Measurements from ENCODE around the gene M6PR.
"Not testable (repeated sequence)": the region's sequence is repeated elsewhere in the genome, so short reads cannot be mapped to it uniquely, and the experiment has no call there.

Gene M6PR

DNA sequence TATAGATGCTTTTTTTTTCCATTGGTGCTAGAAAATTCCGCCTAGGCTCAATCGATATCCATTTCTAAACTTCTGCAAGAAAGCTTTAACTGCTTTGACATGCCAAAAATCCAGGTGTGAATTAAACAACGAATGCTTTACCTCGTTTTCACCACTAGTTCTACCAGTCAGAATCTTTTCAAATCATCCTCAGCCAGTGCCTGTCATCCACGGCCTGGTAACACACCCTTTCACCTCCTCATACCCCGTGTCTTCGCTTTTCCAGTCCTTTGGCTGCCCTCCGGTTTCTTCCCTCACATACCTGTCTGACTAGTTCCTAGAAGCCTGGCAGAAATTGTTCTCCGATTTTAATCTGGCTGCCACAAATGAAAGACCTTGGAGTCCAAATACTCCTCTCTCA is 36.5 kb downstream of the M6PR start:
- peak; percentile 15 for DNase-seq (ENCODE audit: low spot score)

DNA sequence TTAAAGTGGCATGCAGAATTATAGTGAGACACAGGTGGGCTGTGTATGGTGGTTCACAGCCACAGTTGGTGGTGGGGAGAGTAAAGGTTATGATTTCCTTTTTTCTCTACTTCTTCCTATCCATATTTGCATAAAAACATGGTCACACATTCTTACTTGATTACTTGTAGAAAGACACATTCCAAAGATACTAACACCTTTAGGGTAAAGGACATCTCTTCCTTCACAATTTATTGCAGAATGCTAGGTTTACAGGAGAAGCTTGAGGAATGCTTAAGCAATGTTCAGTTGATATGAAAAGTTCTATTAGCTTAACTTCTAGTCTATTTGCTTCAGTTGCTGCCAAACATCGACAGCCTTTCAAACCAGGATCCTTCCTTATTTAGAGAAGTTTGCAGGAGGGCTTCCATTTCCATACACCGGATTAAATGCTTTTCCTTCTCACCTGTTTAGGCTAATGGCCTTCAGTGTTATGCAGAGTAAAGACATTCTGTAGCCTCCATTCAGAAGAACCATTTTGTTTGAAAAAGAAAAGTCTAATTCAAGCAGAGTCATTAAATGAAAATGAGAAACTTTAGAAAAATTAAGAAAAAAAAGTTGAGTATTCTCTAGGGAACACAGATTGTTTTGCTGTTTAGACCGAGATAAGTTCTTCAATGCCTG is 37.7 kb downstream of the M6PR start:
- no peak for DNase-seq (ENCODE audit: low spot score)

DNA sequence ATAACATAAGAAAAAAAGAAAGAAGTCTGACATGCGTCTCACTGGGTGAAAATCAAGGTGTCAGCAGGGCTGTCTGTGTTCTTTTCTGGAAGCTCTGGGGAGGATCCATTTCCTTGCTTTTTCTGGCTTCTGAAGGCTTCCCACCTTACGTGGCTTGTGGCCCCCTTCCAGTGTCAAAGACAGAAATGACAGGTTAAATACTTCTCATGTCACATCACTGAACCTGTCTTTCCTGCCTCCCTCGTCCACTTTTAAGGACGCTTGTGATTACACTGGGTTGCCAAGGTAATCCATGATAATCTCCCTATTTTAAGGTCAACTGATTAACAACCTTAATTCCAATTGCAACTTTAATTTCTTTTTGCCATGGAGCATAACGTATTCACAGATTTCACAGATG is 39.7 kb downstream of the M6PR start:
- no peak for DNase-seq (ENCODE audit: low spot score)

DNA sequence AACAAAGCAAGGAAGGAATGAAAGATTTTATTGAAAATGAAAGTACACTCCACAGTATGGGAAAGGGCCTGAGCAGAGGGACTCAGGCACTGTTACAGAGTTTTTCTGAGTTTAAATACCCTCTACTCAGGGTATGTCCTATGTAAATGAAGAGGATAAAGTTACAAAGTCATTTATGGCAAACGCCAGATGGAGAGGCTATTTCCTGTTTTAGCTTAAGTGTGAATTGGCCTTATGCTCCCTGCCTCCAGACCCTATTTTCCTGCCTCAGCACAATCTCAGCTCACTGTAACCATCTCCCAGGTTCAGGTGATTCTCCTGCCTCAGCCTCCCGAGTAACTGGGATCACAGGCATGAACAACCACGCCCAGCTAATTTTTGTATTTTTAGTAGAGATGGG is 41.9 kb downstream of the M6PR start:
- DNase-seq (ENCODE audit: low spot score), result no peak

DNA sequence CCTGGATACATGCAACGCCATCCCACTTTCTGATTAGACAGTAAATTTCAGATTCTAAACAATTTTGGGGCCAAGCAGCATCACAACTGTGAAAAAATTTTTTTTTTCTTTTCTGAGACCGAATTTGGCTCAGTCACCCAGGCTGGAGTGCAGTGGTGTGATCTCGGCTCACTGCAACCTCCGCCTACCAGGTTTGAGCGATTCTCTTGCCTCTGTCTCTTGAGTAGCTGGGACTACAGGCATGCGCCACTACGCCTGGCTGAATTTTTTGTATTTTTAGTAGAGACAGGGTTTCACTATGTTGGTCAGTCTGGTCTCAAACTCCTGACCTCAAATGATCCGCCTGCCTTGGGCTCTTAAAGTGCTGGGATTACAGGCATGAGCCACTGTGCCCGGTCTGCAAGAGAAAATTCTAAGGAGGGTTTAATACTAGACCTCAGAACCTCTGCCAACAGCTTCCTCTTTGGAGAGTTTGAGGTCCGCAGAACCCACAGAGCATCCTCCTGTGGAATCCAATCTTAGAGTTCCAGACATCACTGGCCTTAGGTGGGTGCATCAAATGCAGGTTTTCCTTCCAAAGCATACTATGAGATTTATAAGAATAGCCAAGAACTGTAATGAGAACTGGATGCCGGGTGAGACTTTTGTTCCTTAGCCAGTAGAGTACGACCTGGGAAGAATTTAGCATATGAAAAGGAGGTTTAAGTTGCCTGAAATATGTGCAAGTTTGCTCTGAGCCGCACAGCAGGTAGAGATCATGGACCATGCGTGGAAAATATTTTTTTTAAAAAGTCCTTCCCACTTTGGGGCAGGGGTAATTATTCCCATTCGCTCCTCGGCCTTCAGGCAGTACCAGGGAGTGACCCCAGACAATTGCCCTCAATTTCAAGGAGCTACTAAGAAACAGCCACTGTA is 42.9 kb downstream of the M6PR start:
- DNase-seq (ENCODE audit: low spot score), result no peak

DNA sequence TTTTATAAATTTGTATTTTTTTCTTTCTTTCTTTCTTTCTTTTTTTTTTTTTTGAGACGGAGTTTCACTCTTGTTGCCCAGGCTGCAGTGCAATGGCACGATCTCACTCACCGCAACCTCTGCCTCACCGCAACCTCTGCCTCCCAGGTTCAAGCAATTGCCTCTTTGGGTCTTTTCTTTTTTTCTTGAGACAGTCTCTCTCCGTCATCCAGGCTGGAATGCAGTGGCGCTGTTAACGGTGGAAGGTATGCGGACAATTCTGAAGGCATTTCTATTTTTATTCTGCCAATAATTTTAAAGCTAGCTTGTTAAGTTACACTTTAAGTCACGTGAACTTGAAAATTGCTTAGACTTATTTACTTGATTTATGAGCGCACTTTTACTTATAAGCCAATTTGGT is 43.9 kb downstream of the M6PR start:
- no peak for DNase-seq (ENCODE audit: low spot score)

DNA sequence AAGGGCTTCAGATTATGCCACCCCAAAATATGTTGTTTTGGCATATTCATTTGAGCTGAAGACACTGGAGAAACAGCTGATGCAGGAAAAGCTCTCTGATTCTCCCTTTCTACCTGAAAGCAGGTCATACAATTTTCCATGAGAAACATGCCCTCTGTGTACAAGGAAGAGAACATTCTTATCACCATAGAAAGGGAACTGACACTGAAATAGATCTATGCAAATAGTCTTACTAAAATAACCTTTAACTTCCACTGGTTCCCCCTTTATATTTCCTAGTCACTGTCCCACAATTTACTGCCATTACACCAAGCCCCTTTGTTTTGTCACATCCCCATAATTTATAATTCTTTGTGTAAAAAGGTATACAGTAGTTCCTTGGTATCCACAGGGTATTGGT is 44.8 kb downstream of the M6PR start:
- no peak for DNase-seq (ENCODE audit: low spot score)

DNA sequence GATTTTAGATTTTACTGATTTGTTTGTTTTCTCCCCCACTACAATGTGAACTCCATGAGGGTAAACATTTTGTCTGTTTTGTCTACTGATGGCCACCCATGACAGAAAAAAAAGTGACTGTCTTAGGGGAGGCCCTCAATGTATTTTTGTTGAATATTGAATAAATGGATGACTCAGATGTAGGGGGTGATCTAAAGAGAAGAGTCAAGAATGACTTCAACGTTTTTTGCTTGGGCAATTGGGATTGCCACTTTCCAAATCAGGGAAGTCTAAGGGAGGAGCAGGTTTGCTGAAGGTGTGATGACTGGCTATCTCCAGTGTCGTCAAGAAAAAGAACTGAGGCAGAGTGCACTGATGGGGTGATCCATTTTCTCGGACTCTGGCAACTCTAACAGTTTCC is 45.8 kb downstream of the M6PR start:
- DNase-seq (ENCODE audit: low spot score), result no peak

DNA sequence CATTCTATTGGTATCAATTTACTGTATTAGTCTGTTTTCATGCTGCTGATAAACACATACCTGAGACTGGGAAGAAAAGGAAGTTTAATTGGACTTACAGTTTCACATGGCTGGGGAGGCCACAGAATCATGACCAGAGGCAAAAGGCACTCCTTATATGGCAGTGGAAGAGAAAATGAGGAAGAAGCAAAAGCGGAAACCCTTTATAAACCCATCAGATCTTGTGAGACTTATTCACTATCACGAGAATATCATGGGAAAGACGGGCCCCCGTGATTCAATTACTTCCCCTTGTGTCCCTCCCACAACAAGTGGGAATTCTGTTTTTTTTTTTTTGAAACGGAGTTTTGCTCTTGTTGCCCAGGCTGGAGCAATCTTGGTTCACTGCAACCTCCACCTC is 46.7 kb downstream of the M6PR start:
- DNase-seq (ENCODE audit: low spot score), result not testable (repeated sequence)

DNA sequence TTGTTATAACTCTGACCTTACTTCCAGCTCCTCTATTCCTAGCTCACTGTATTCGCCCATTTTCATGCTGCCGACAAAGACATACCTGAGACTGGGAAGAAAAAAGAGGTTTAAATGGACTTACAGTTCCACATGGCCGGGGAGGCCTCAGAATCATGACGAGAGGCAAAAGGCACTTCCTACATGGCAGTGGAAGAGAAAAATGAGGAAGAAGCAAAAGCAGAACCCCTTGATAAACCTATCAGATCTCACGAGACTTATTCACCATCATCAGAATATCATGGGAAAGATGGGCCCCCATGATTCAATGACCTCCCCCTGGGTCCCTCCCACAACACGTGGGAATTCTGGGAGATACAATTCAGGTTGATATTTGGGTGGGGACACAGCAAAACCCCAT is 49.6 kb downstream of the M6PR start:
- DNase-seq (ENCODE audit: low spot score), result no peak

DNA sequence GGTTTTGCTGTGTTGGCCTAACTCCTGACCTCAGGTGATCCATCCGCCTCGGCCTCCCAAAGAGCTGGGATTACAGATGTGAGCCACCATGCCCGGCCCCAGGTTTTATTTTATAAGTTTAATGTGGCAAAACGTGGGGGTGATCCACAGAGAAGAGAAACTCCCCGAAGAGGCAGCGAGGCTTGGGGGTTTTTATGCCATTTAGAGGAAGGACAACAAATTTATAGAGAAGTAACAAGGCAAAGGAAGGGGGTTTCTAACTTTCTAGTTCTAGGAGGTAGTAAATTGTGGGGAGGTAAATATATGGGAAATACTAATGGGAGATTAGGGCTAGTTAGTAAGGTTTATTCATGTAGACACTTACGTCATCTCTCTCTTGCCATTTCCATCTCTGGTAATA is 52.4 kb downstream of the M6PR start:
- no peak for DNase-seq (ENCODE audit: low spot score)

DNA sequence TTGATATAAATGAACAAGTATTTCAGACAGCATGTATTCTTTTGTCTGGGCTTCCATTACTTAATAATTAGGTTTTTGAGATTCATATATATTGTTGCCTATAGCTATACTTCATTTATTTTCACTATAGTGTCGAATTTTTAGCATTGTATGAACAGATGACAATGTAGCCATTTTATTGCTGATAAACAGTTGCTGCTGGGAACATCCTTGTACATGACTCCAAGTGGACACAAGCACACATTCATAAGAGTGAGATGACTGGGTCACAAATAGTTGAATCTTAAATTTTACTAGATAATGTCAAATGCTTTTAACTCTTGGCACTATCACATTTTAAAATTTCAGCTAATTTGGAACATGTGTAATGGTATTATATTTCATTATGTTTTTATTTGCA is 54.5 kb downstream of the M6PR start:
- no peak for DNase-seq (ENCODE audit: low spot score)

DNA sequence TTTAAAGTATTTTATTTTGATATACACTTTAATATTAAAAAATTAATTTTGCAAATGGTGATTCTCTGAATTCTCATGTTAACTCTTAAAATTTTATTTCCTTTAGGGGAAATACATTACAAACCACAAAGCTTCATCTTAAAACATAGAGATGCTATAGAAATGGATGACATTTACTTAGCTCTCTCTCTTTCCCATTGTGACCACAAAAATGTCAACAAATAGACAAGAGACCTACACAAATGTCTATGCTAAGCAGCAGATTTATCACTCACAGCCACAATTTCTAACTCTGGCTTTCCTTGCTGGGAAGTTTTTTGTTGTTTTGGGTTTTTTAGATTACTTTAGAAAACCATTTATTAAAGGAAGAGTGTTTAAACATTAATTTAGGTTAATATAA is 55.1 kb downstream of the M6PR start:
- no peak for DNase-seq (ENCODE audit: low spot score)

DNA sequence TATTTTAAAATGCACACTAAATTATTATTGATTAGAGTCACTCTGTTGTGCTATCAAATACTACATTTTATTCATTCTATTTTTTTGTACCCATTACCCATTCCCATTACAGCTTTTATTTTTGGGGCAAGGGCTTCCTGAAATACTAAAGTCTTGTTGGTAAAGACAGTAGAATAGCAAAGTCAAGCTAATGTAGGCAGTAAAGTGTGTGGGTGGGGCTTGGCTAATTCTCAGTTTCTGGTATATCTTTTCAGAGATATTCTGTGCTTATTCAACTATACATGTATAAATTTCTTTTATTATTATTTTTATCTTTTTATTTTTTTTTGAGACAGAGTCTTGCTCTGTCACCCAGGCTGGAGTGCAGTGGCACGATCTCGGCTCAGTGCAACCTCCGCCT is 57.5 kb downstream of the M6PR start:
- no peak for DNase-seq (ENCODE audit: low spot score)
